GM12891 (cell line): ENCODE measurements around the gene KIAA1328.

Experiments
- DNase-seq: peaks from one replicate; pipeline ENCODE4 v3.0.0; 2011; ENCODE audit warnings: low spot score; ENCODE audit not compliant: insufficient read length
- FAIRE-seq: peaks from 2 replicates; lab custom pipeline; 2011; peaks lifted over from hg19 to GRCh38; lab: Jason Lieb, UNC
- PAX5 ChIP-seq: IDR thresholded peaks from 2 replicates; pipeline ENCODE4 v1.6.1; 2011; ENCODE audit warnings: low read length, moderate library complexity, mild to moderate bottlenecking; ENCODE audit not compliant: insufficient read depth, severe bottlenecking
- POLR2A ChIP-seq: IDR thresholded peaks from 2 replicates; pipeline ENCODE4 v1.6.1; 2011; ENCODE audit warnings: low read depth, low read length, control low read depth
- POLR2AphosphoS5 ChIP-seq: IDR thresholded peaks from 2 replicates; pipeline ENCODE4 v1.6.1; 2011; ENCODE audit warnings: low read depth, low read length, control low read depth
- POU2F2 ChIP-seq: IDR thresholded peaks from 2 replicates; pipeline ENCODE4 v1.6.1; 2011; ENCODE audit warnings: low read depth, mild to moderate bottlenecking, control low read depth, low read length, moderate library complexity
- SPI1 ChIP-seq: IDR thresholded peaks from 2 replicates; pipeline ENCODE4 v1.6.1; 2011; ENCODE audit warnings: low read depth, low read length, control low read depth
- TAF1 ChIP-seq: IDR thresholded peaks from 2 replicates; pipeline ENCODE4 v1.6.1; 2011; ENCODE audit warnings: low read depth, low read length, control low read depth

Gene KIAA1328

GRCh38 chr18:37261246-37261840 is 432.4 kb downstream of the KIAA1328 start:
- TF ChIP-seq TAF1, result no peak
- no peak for TF ChIP-seq POU2F2
- no peak for TF ChIP-seq POLR2AphosphoS5
- TF ChIP-seq POLR2A, result no peak
- TF ChIP-seq PAX5, result no peak
- no peak for TF ChIP-seq SPI1
- FAIRE-seq (no peak), DNase-seq (no peak)

- FAIRE-seq, result no peak
- TF ChIP-seq POLR2A (no peak), POLR2AphosphoS5 (no peak), SPI1 (no peak), TAF1 (no peak), PAX5 (no peak), POU2F2 (no peak)
- DNase-seq, result no peak
Observed at GRCh38 chr18:37261988-37262387, 433.1 kb downstream of the KIAA1328 start.

- TF ChIP-seq TAF1 (no peak), POLR2A (no peak), POU2F2 (no peak), PAX5 (no peak), SPI1 (no peak)
- FAIRE-seq, result peak; percentile 48
- DNase-seq, result no peak
Observed at GRCh38 chr18:37264956-37265355, 436.0 kb downstream of the KIAA1328 start.

- FAIRE-seq, result no peak
- TF ChIP-seq POLR2A (no peak), PAX5 (no peak), TAF1 (no peak), SPI1 (no peak), POLR2AphosphoS5 (no peak), POU2F2 (no peak)
- no peak for DNase-seq
Observed at GRCh38 chr18:37265382-37265781, 436.5 kb downstream of the KIAA1328 start.

GRCh38 chr18:37266290-37266689 is 437.4 kb downstream of the KIAA1328 start:
- no peak for TF ChIP-seq POLR2AphosphoS5
- TF ChIP-seq POU2F2, result no peak
- TF ChIP-seq PAX5, result no peak
- no peak for TF ChIP-seq TAF1
- DNase-seq (no peak), FAIRE-seq (no peak)

GRCh38 chr18:37270038-37270665 is 441.2 kb downstream of the KIAA1328 start:
- DNase-seq, result no peak
- TF ChIP-seq POLR2A (no peak), TAF1 (no peak), POLR2AphosphoS5 (no peak), PAX5 (no peak), POU2F2 (no peak), SPI1 (no peak)
- no peak for FAIRE-seq

- TF ChIP-seq POLR2A (no peak), PAX5 (no peak), TAF1 (no peak), POLR2AphosphoS5 (no peak), SPI1 (no peak), POU2F2 (no peak)
- FAIRE-seq (no peak), DNase-seq (no peak)
Observed at GRCh38 chr18:37270666-37271052, 441.7 kb downstream of the KIAA1328 start.

- no peak for FAIRE-seq
- TF ChIP-seq SPI1 (no peak), POU2F2 (no peak), POLR2AphosphoS5 (no peak), TAF1 (no peak), POLR2A (no peak), PAX5 (no peak)
- no peak for DNase-seq
Observed at GRCh38 chr18:37272226-37272625, 443.3 kb downstream of the KIAA1328 start.

- no peak for FAIRE-seq
- TF ChIP-seq PAX5 (no peak), TAF1 (no peak), POLR2A (no peak), POLR2AphosphoS5 (no peak), SPI1 (no peak), POU2F2 (no peak)
Observed at GRCh38 chr18:37272841-37273240, 443.9 kb downstream of the KIAA1328 start.

More at GRCh38 chr18:37272841-37273240, 443.9 kb downstream of the KIAA1328 start:
- DNase-seq, result no peak
